ENCODE results near the gene MME. TPM values are rescaled to one million over a fixed set of nuclear protein-coding genes. Genes with fewer than 3 reads are reported as not detected.

Gene MME
- total RNA-seq, 1 donor from 2014 or later: 54.3 TPM

- peaks cover 3% of the 10 kb centered on the region for H3K4me1 ChIP-seq (ENCODE audit: insufficient read depth, low read length)
- H4K20me1 ChIP-seq (ENCODE audit: insufficient read depth, low read length): no peaks in the 10 kb centered on the region
- peak overlapping the region; percentile 75 for H3K4me3 ChIP-seq (ENCODE audit: insufficient read depth, low read depth, low read length)
- Mint-ChIP-seq H3K36me3 (ENCODE audit: low read depth, unreplicated experiment) (no peaks in the 10 kb centered on the region), H3K27ac (ENCODE audit: unreplicated experiment) (no peak overlapping the region), H3K9me3 (ENCODE audit: unreplicated experiment) (no peaks in the 10 kb centered on the region), H3K4me3 (ENCODE audit: unreplicated experiment) (peak overlapping the region; percentile 89), H3K27me3 (ENCODE audit: low read depth, unreplicated experiment) (peaks cover 4% of the 10 kb centered on the region), H3K4me1 (ENCODE audit: low read depth, unreplicated experiment) (no peaks in the 10 kb centered on the region)
- no peak overlapping the region for H2AFZ ChIP-seq (ENCODE audit: low read depth, low read length)
- peaks cover 2% of the 10 kb centered on the region for H3K27me3 ChIP-seq (ENCODE audit: insufficient read depth, low read length)
- no peaks in the 10 kb centered on the region for H3K36me3 ChIP-seq (ENCODE audit: insufficient read depth, low read length)
- no peaks in the 10 kb centered on the region for H3K9me3 ChIP-seq (ENCODE audit: insufficient read depth, low read depth, low read length)
- H3K4me2 ChIP-seq (ENCODE audit: low read length): peak overlapping the region; percentile 83
- H3K79me2 ChIP-seq (ENCODE audit: insufficient read depth, low read length): no peaks in the 10 kb centered on the region
- no peak for TF ChIP-seq EZH2 (IDR thresholded peaks at IDR 0.05; ENCODE audit: insufficient read depth, low read length)
- TF ChIP-seq, protein P1, sequence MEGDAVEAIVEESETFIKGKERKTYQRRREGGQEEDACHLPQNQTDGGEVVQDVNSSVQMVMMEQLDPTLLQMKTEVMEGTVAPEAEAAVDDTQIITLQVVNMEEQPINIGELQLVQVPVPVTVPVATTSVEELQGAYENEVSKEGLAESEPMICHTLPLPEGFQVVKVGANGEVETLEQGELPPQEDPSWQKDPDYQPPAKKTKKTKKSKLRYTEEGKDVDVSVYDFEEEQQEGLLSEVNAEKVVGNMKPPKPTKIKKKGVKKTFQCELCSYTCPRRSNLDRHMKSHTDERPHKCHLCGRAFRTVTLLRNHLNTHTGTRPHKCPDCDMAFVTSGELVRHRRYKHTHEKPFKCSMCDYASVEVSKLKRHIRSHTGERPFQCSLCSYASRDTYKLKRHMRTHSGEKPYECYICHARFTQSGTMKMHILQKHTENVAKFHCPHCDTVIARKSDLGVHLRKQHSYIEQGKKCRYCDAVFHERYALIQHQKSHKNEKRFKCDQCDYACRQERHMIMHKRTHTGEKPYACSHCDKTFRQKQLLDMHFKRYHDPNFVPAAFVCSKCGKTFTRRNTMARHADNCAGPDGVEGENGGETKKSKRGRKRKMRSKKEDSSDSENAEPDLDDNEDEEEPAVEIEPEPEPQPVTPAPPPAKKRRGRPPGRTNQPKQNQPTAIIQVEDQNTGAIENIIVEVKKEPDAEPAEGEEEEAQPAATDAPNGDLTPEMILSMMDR (IDR thresholded peaks at IDR 0.05; ENCODE audit: insufficient read depth, low read depth, low read length): no peak
- H3K27ac ChIP-seq (ENCODE audit: low read depth, low read length): no peak overlapping the region
- DNase-seq (ENCODE audit: low read depth): no peak
- peak overlapping the region; percentile 60 for H3K9ac ChIP-seq (ENCODE audit: low read length)
- FAIRE-seq: no peak
Observed at GRCh38 chr3:155080692-155081091, 573 bp downstream of the MME start.

GRCh38 chr3:155083313-155083905, 3.3 kb downstream of the MME start:
- H3K4me3 Mint-ChIP-seq (ENCODE audit: unreplicated experiment): no peak overlapping the region
- Histone ChIP-seq H3K27me3 (ENCODE audit: insufficient read depth, low read length) (peaks cover 2% of the 10 kb centered on the region), H3K27ac (ENCODE audit: low read depth, low read length) (no peak overlapping the region), H4K20me1 (ENCODE audit: insufficient read depth, low read length) (no peaks in the 10 kb centered on the region), H3K9ac (ENCODE audit: low read length) (no peak overlapping the region), H3K4me1 (ENCODE audit: insufficient read depth, low read length) (peaks cover 3% of the 10 kb centered on the region), H3K36me3 (ENCODE audit: insufficient read depth, low read length) (no peaks in the 10 kb centered on the region), H3K4me2 (ENCODE audit: low read length) (no peak overlapping the region), H3K79me2 (ENCODE audit: insufficient read depth, low read length) (no peaks in the 10 kb centered on the region), H2AFZ (ENCODE audit: low read depth, low read length) (no peak overlapping the region), H3K9me3 (ENCODE audit: insufficient read depth, low read depth, low read length) (no peaks in the 10 kb centered on the region), H3K4me3 (ENCODE audit: insufficient read depth, low read depth, low read length) (no peak overlapping the region)
- peaks cover 3% of the 10 kb centered on the region for H3K27me3 Mint-ChIP-seq (ENCODE audit: low read depth, unreplicated experiment)
- TF ChIP-seq, protein P1 (IDR thresholded peaks at IDR 0.05; ENCODE audit: insufficient read depth, low read depth, low read length): no peak
- TF ChIP-seq EZH2 (IDR thresholded peaks at IDR 0.05; ENCODE audit: insufficient read depth, low read length): no peak
- DNase-seq (ENCODE audit: low read depth) (no peak), FAIRE-seq (no peak)
- H3K4me1 Mint-ChIP-seq (ENCODE audit: low read depth, unreplicated experiment): no peaks in the 10 kb centered on the region
- H3K36me3 Mint-ChIP-seq (ENCODE audit: low read depth, unreplicated experiment): no peaks in the 10 kb centered on the region
- H3K27ac Mint-ChIP-seq (ENCODE audit: unreplicated experiment): no peak overlapping the region
- no peaks in the 10 kb centered on the region for H3K9me3 Mint-ChIP-seq (ENCODE audit: unreplicated experiment)

DNA sequence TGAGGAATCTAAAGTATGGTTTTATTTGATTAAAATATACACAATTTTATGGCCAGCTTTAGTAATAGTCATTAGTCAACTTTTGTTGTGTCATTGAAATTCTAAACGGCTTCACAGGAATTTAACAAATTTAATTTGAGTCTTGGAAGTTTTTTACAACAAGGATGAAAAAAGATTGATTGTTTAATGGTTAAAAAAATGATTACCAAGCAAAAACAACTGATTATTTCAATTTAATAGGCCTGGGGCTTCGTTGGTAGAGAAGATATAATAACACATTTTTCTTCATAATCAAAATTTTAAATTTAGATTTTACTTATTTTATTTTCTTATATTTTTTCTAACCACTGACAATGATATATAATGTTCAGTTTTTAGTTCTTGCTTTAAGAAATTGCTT, 4.4 kb downstream of the MME start:
- Histone ChIP-seq H3K4me1 (ENCODE audit: insufficient read depth, low read length) (no peaks in the 10 kb centered on the region), H3K9ac (ENCODE audit: low read length) (no peak overlapping the region), H3K27ac (ENCODE audit: low read depth, low read length) (no peak overlapping the region), H2AFZ (ENCODE audit: low read depth, low read length) (no peak overlapping the region), H3K9me3 (ENCODE audit: insufficient read depth, low read depth, low read length) (no peaks in the 10 kb centered on the region), H4K20me1 (ENCODE audit: insufficient read depth, low read length) (no peaks in the 10 kb centered on the region), H3K4me2 (ENCODE audit: low read length) (no peak overlapping the region), H3K36me3 (ENCODE audit: insufficient read depth, low read length) (no peaks in the 10 kb centered on the region), H3K27me3 (ENCODE audit: insufficient read depth, low read length) (peaks cover 2% of the 10 kb centered on the region), H3K79me2 (ENCODE audit: insufficient read depth, low read length) (no peaks in the 10 kb centered on the region), H3K4me3 (ENCODE audit: insufficient read depth, low read depth, low read length) (no peak overlapping the region)
- FAIRE-seq (no peak), DNase-seq (ENCODE audit: low read depth) (no peak)
- Mint-ChIP-seq H3K27ac (ENCODE audit: unreplicated experiment) (no peak overlapping the region), H3K4me3 (ENCODE audit: unreplicated experiment) (no peak overlapping the region), H3K36me3 (ENCODE audit: low read depth, unreplicated experiment) (peaks cover 3% of the 10 kb centered on the region), H3K4me1 (ENCODE audit: low read depth, unreplicated experiment) (no peaks in the 10 kb centered on the region), H3K27me3 (ENCODE audit: low read depth, unreplicated experiment) (peaks cover 1% of the 10 kb centered on the region), H3K9me3 (ENCODE audit: unreplicated experiment) (no peaks in the 10 kb centered on the region)
- no peak for TF ChIP-seq EZH2 (IDR thresholded peaks at IDR 0.05; ENCODE audit: insufficient read depth, low read length)
- TF ChIP-seq, protein P1 (IDR thresholded peaks at IDR 0.05; ENCODE audit: insufficient read depth, low read depth, low read length): no peak

Data from astrocyte (in vitro differentiated cells and primary cell).